NCI-H526 (cell line): Measurements from ENCODE around the gene FAM32A.
"Not testable (repeated sequence)": the region's sequence is repeated elsewhere in the genome, so short reads cannot be mapped to it uniquely, and the experiment has no call there.

Experiments
- DNase-seq, 2 experiments: peaks; one replicate each; lab custom pipeline; 2025; lab: John Stamatoyannopoulos, UW

Gene FAM32A

GRCh38 chr19:16164222-16164890, 20.9 kb upstream of the FAM32A start:
- DNase-seq, result no peak

- no peak for DNase-seq
These were observed 18.8 kb upstream of the FAM32A start for GRCh38 chr19:16166417-16166816.

GRCh38 chr19:16167055-16167454, 18.2 kb upstream of the FAM32A start:
- DNase-seq, result no peak

GRCh38 chr19:16168465-16169081, 16.6 kb upstream of the FAM32A start:
- DNase-seq, result no peak

GRCh38 chr19:16170134-16170533, 15.1 kb upstream of the FAM32A start:
- no peak for DNase-seq

GRCh38 chr19:16175954-16176353, 9.3 kb upstream of the FAM32A start:
- DNase-seq, result no peak

- DNase-seq, result not testable (repeated sequence)
These were observed 6.3 kb upstream of the FAM32A start for GRCh38 chr19:16178866-16179265.

- DNase-seq, result no peak
These were observed 4.6 kb upstream of the FAM32A start for GRCh38 chr19:16180611-16181010.

- no peak for DNase-seq
These were observed 516 bp upstream of the FAM32A start for GRCh38 chr19:16184665-16185122.

- DNase-seq, result peak in 1 of 2 experiments; percentile 13
These were observed 536 bp downstream of the FAM32A start for GRCh38 chr19:16185768-16186123.

- no peak for DNase-seq
These were observed 3.3 kb downstream of the FAM32A start for GRCh38 chr19:16188521-16188920.

GRCh38 chr19:16190198-16190597, 5.0 kb downstream of the FAM32A start:
- no peak for DNase-seq

GRCh38 chr19:16190736-16191135, 5.5 kb downstream of the FAM32A start:
- DNase-seq, result no peak

GRCh38 chr19:16191216-16191908, 6.2 kb downstream of the FAM32A start:
- no peak for DNase-seq

GRCh38 chr19:16193466-16193865, 8.3 kb downstream of the FAM32A start:
- peak; percentile 88 to 92 for DNase-seq

- no peak for DNase-seq
These were observed 12.0 kb downstream of the FAM32A start for GRCh38 chr19:16197188-16197621.

- DNase-seq, result peak; percentile 88 to 95
These were observed 12.6 kb downstream of the FAM32A start, which contains the start of gene AP1M1 for GRCh38 chr19:16197622-16198369. TSS of gene AP1M1 (plus strand) at chr19:16197911. CDS start at chr19:16198027, 116 bp downstream.

- DNase-seq, result no peak
These were observed 13.1 kb downstream of the FAM32A start for GRCh38 chr19:16198370-16198651.

- DNase-seq, result no peak
These were observed 14.2 kb downstream of the FAM32A start for GRCh38 chr19:16199275-16199932.

- no peak for DNase-seq
These were observed 15.1 kb downstream of the FAM32A start for GRCh38 chr19:16200038-16201010.

GRCh38 chr19:16201011-16201391, 15.8 kb downstream of the FAM32A start:
- no peak for DNase-seq
